DND-41 (cell line): ENCODE results near the gene PQBP1.

ENCODE experiments used
- ATAC-seq: fragments of 200-7000 bp; cut with Tn5 transposase; 3 replicates; pipeline ENCODE4 v1.9.1; 2021; ENCODE audit warnings: low read depth; ENCODE audit not compliant: insufficient read depth
- DNase-seq: peaks from one replicate; pipeline ENCODE4 v3.0.0-alpha.2; 2020
- H2AFZ ChIP-seq: 2 replicates; pipeline ENCODE4 v1.6.0; 2012; ENCODE audit warnings: low read depth, low read length
- H3K27ac ChIP-seq: 2 replicates; pipeline ENCODE4 v1.5.1; 2012; ENCODE audit warnings: low read length, inconsistent platforms
- H3K27me3 ChIP-seq: fragments of 200-600 bp; sonication (generic); 2 replicates; pipeline ENCODE4 v1.6.0; 2012; ENCODE audit warnings: low read length, mild to moderate bottlenecking, inconsistent platforms; ENCODE audit not compliant: insufficient read depth, poor library complexity
- H3K36me3 ChIP-seq: 2 replicates; pipeline ENCODE4 v1.5.1; 2012; ENCODE audit warnings: low read length, inconsistent platforms; ENCODE audit not compliant: insufficient read depth
- H3K4me1 ChIP-seq: 2 replicates; pipeline ENCODE4 v1.5.1; 2012; ENCODE audit warnings: mild to moderate bottlenecking, low read length; ENCODE audit not compliant: insufficient read depth
- H3K4me2 ChIP-seq: 2 replicates; pipeline ENCODE4 v1.6.0; 2012; ENCODE audit warnings: mild to moderate bottlenecking, moderate library complexity, low read length, inconsistent platforms; ENCODE audit not compliant: insufficient read depth
- H3K4me3 ChIP-seq, 2 experiments: fragments of 200-600 bp in 1 of 2; shearing (Covaris generic) in 1 of 2; 2 replicates each; pipeline ENCODE4 v1.5.1; 2012 to 2016; ENCODE audit warnings: inconsistent platforms in 2 of 2, low read length in 2 of 2, mild to moderate bottlenecking in 2 of 2, low read depth in 1 of 2, moderate library complexity in 1 of 2
- H3K79me2 ChIP-seq: 2 replicates; pipeline ENCODE4 v1.6.0; 2012; ENCODE audit warnings: low read length, inconsistent platforms; ENCODE audit not compliant: insufficient read depth
- H3K9ac ChIP-seq: 2 replicates; pipeline ENCODE4 v1.6.0; 2012; ENCODE audit warnings: low read depth, mild to moderate bottlenecking, inconsistent platforms, low read length, moderate library complexity
- H3K9me3 ChIP-seq: 2 replicates; pipeline ENCODE4 v1.5.1; 2012; ENCODE audit warnings: low read length, moderate library complexity, mild to moderate bottlenecking, inconsistent platforms; ENCODE audit not compliant: insufficient read depth, severe bottlenecking
- H4K20me1 ChIP-seq: 2 replicates; pipeline ENCODE4 v1.6.0; 2012; ENCODE audit warnings: low read length; ENCODE audit not compliant: insufficient read depth
- CTCF ChIP-seq: IDR thresholded peaks from 2 replicates; pipeline ENCODE4 v1.5.1; 2012; ENCODE audit warnings: borderline replicate concordance, low read length, moderate library complexity, mild to moderate bottlenecking; ENCODE audit not compliant: poor library complexity, severe bottlenecking; ENCODE audit errors: extremely low read depth
- EZH2 ChIP-seq: IDR thresholded peaks from 3 replicates; pipeline ENCODE4 v1.6.1; 2012; ENCODE audit warnings: borderline replicate concordance, low read depth, mild to moderate bottlenecking, moderate library complexity, low read length, inconsistent platforms; ENCODE audit not compliant: severe bottlenecking

Gene PQBP1

GRCh38 chrX:48899078-48899410, 1.3 kb downstream of the PQBP1 start:
- Histone ChIP-seq H4K20me1 (peaks cover 30% of the 10 kb centered on the region), H3K9me3 (no peaks in the 10 kb centered on the region), H3K4me1 (peaks cover 29% of the 10 kb centered on the region), H3K79me2 (peaks cover 50% of the 10 kb centered on the region), H3K27me3 (no peaks in the 10 kb centered on the region), H3K4me2 (peak overlapping the region; percentile 97), H2AFZ (no peak overlapping the region), H3K27ac (no peak overlapping the region), H3K9ac (peak overlapping the region; percentile 94; the same call in 1 of the 2 replicates), H3K4me3 (peak overlapping the region in 1 of 2 experiments; percentile 98; a peak in 1 of 4 replicates), H3K36me3 (peaks cover 47% of the 10 kb centered on the region)
- DNase-seq (no peak), ATAC-seq (no peak)
- TF ChIP-seq EZH2 (no peak), CTCF (no peak)

- H3K9me3 ChIP-seq: no peaks in the 10 kb centered on the region
- no peak overlapping the region for H3K27ac ChIP-seq
- H3K4me1 ChIP-seq: peaks cover 27% of the 10 kb centered on the region
- peaks cover 52% of the 10 kb centered on the region for H3K36me3 ChIP-seq
- no peak overlapping the region for H3K4me2 ChIP-seq
- H3K27me3 ChIP-seq: no peaks in the 10 kb centered on the region
- peaks cover 36% of the 10 kb centered on the region for H3K79me2 ChIP-seq
- H3K9ac ChIP-seq: no peak overlapping the region
- H3K4me3 ChIP-seq: no peak overlapping the region
- ATAC-seq (no peak), DNase-seq (no peak)
- H2AFZ ChIP-seq: no peak overlapping the region
- no peak for TF ChIP-seq EZH2
- no peak for TF ChIP-seq CTCF
- H4K20me1 ChIP-seq: peaks cover 19% of the 10 kb centered on the region
These were observed 3.3 kb downstream of the PQBP1 start for GRCh38 chrX:48901069-48901468.

- Histone ChIP-seq H3K79me2 (peaks cover 26% of the 10 kb centered on the region), H2AFZ (no peak overlapping the region), H3K27me3 (no peaks in the 10 kb centered on the region), H3K4me2 (no peak overlapping the region), H3K36me3 (peaks cover 55% of the 10 kb centered on the region), H3K4me1 (peaks cover 18% of the 10 kb centered on the region), H3K9me3 (no peaks in the 10 kb centered on the region), H4K20me1 (peaks cover 12% of the 10 kb centered on the region; the same call in 1 of the 2 replicates), H3K27ac (no peak overlapping the region), H3K4me3 (no peak overlapping the region), H3K9ac (no peak overlapping the region)
- DNase-seq (no peak), ATAC-seq (no peak)
- TF ChIP-seq CTCF (no peak), EZH2 (no peak)
These were observed 4.4 kb downstream of the PQBP1 start for GRCh38 chrX:48902135-48902534.

- H3K4me1 ChIP-seq: peaks cover 18% of the 10 kb centered on the region
- no peak overlapping the region for H3K9ac ChIP-seq
- no peak overlapping the region for H3K4me2 ChIP-seq
- no peak for DNase-seq
- no peak overlapping the region for H3K4me3 ChIP-seq
- H2AFZ ChIP-seq: no peak overlapping the region
- no peaks in the 10 kb centered on the region for H3K9me3 ChIP-seq
- H3K27ac ChIP-seq: no peak overlapping the region
- ATAC-seq: no peak
- TF ChIP-seq EZH2 (no peak), CTCF (no peak)
- H3K27me3 ChIP-seq: no peaks in the 10 kb centered on the region
- H3K79me2 ChIP-seq: peaks cover 22% of the 10 kb centered on the region
- peaks cover 12% of the 10 kb centered on the region; the same call in 1 of the 2 replicates for H4K20me1 ChIP-seq
- peaks cover 55% of the 10 kb centered on the region for H3K36me3 ChIP-seq
These were observed 5.0 kb downstream of the PQBP1 start for GRCh38 chrX:48902776-48903175.
